A549 (cell line): ENCODE data around the gene CACNA2D2.

Experiments
- CHD2 ChIP-seq: fragments of 150-350 bp; IDR thresholded peaks from 2 replicates; pipeline ENCODE4 v1.6.1; 2014; ENCODE audit warnings: low read length; ENCODE audit not compliant: partially characterized antibody
- CTCF ChIP-seq: fragments of >200 bp; sonication (Bioruptor Twin); formaldehyde crosslinking; IDR thresholded peaks from 3 replicates; pipeline ENCODE4 v1.5.1; 2016
- EP300 ChIP-seq, 2 experiments: fragments of >200 bp; sonication (Bioruptor Twin); formaldehyde crosslinking; IDR thresholded peaks; 2 replicates in 1 of 2; 3 replicates in 1 of 2; pipeline ENCODE4 v1.6.1; 2016 to 2017
- JUNB ChIP-seq: fragments of >200 bp; sonication (Bioruptor Twin); formaldehyde crosslinking; IDR thresholded peaks from 2 replicates; pipeline ENCODE4 v1.6.1; 2016
- MAFK ChIP-seq: fragments of 450-650 bp; IDR thresholded peaks from 2 replicates; pipeline ENCODE4 v1.6.1; 2014; ENCODE audit not compliant: partially characterized antibody
- NFE2L2 ChIP-seq: fragments of 150-350 bp; conservative IDR thresholded peaks from 2 replicates; pipeline ENCODE4 v1.6.1; 2014; ENCODE audit warnings: low read length
- NR3C1 ChIP-seq: fragments of >200 bp; sonication (Bioruptor Twin); formaldehyde crosslinking; IDR thresholded peaks from 3 replicates; pipeline ENCODE4 v1.6.1; 2017
- POLR2A ChIP-seq: IDR thresholded peaks from 2 replicates; pipeline ENCODE4 v1.6.1; 2012; ENCODE audit warnings: mild to moderate bottlenecking, low read length
- RCOR1 ChIP-seq: fragments of 150-350 bp; IDR thresholded peaks from 2 replicates; pipeline ENCODE4 v1.6.1; 2014; ENCODE audit warnings: antibody characterized with exemption, low read length, low read depth
- ZSCAN20 ChIP-seq: fragments of 250-450 bp; sonication (Bioruptor Pico); IDR thresholded peaks from 2 replicates; pipeline ENCODE4 v1.8.0; 2022; ENCODE audit warnings: mild to moderate bottlenecking, moderate library complexity
- TF ChIP-seq, protein P1 (sequence below): fragments of 200-600 bp; sonication (generic); IDR thresholded peaks from 2 replicates; pipeline ENCODE4 v1.6.1; 2016; ENCODE audit warnings: antibody characterized with exemption, mild to moderate bottlenecking, moderate library complexity
- TF ChIP-seq, protein P2 (sequence below): fragments of 450-650 bp; IDR thresholded peaks from 2 replicates; pipeline ENCODE4 v1.6.1; 2014; ENCODE audit warnings: antibody characterized with exemption

DNA sequence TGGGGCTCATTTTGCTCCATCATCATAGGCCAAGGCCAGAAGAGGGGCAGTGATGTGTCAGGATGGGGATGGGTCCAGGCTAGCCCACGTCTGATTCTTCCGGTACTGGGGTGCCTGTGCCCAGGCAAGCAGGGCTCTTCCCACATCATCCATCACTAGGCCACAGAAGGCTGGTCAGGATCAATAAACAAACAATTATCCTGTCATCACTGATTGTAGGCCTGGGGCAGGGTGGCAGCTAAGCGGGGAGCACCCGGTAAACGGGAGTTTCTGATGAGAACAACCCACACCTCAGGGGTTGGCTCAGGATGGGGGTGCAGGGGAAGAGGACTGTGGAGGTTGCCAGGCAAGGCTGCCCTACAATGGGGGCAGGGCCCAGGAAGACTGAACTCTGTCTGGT, 18.1 kb upstream of the CACNA2D2 start:
- TF ChIP-seq NR3C1 (no peak), EP300 (IDR thresholded peaks at IDR 0.05) (no peak), CTCF (no peak), POLR2A (no peak), ZSCAN20 (CRISPR knock-in tag) (no peak), MAFK (no peak), JUNB (no peak), NFE2L2 (no peak), CHD2 (no peak), RCOR1 (no peak)
- TF ChIP-seq, protein P1, sequence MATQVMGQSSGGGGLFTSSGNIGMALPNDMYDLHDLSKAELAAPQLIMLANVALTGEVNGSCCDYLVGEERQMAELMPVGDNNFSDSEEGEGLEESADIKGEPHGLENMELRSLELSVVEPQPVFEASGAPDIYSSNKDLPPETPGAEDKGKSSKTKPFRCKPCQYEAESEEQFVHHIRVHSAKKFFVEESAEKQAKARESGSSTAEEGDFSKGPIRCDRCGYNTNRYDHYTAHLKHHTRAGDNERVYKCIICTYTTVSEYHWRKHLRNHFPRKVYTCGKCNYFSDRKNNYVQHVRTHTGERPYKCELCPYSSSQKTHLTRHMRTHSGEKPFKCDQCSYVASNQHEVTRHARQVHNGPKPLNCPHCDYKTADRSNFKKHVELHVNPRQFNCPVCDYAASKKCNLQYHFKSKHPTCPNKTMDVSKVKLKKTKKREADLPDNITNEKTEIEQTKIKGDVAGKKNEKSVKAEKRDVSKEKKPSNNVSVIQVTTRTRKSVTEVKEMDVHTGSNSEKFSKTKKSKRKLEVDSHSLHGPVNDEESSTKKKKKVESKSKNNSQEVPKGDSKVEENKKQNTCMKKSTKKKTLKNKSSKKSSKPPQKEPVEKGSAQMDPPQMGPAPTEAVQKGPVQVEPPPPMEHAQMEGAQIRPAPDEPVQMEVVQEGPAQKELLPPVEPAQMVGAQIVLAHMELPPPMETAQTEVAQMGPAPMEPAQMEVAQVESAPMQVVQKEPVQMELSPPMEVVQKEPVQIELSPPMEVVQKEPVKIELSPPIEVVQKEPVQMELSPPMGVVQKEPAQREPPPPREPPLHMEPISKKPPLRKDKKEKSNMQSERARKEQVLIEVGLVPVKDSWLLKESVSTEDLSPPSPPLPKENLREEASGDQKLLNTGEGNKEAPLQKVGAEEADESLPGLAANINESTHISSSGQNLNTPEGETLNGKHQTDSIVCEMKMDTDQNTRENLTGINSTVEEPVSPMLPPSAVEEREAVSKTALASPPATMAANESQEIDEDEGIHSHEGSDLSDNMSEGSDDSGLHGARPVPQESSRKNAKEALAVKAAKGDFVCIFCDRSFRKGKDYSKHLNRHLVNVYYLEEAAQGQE, result no peak
- TF ChIP-seq, protein P2, sequence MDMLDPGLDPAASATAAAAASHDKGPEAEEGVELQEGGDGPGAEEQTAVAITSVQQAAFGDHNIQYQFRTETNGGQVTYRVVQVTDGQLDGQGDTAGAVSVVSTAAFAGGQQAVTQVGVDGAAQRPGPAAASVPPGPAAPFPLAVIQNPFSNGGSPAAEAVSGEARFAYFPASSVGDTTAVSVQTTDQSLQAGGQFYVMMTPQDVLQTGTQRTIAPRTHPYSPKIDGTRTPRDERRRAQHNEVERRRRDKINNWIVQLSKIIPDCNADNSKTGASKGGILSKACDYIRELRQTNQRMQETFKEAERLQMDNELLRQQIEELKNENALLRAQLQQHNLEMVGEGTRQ, result no peak
